ENCODE measurements around the gene OPTC. TPM values are rescaled to one million over a fixed set of nuclear protein-coding genes. Genes with fewer than 3 reads are reported as not detected.

OPTC gene
- total RNA-seq, 1 experiment from 2014 or later, result not detected

DNA sequence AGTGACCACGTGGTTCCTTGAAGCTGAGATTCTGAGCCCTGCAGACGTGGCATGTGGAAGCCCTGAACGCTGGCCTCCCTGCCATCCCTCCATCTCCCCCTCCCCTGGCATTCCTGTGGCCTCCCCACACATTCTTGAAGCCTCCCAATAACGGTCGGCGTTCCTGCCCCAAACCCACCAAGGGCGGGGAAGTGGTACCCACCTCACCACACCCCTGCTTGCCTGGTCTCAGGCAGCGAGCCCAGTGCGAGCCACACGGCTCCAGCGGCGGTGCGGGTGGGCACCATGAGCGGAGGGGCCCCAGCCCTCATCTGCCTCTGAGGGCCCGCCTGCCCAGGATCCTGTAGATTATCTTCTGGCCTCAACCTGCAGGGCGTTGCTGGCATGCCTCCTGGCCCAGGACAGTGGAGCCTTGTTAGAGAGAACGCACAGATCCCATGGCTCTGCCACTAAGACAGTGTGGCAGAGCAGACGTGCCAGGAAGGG lies 38.9 kb upstream of the OPTC start:
- DNase-seq (ENCODE audit: low read depth, low spot score) (no peak), ATAC-seq (no peak)
- Histone ChIP-seq H3K9me2 (ENCODE audit: insufficient read depth) (no peaks in the 10 kb centered on the region), H3K9me3 (ENCODE audit: control insufficient read depth in 1 of 2, insufficient read depth in 1 of 2, low read depth in 1 of 2, low read length in 2 of 2) (no peaks in the 10 kb centered on the region), H3K4me1 (ENCODE audit: control insufficient read depth in 1 of 2, insufficient read depth in 2 of 2, low read length in 2 of 2) (no peaks in the 10 kb centered on the region), H3K36me3 (ENCODE audit: control insufficient read depth in 1 of 2, insufficient read depth in 2 of 2, low read length in 2 of 2) (no peaks in the 10 kb centered on the region), H4K20me1 (ENCODE audit: insufficient read depth) (no peaks in the 10 kb centered on the region), H3K4me3 (replicated peaks in 1 of 2; ENCODE audit: low read depth in 1 of 2, low read length in 2 of 2) (no peak overlapping the region), H3K27me3 (ENCODE audit: insufficient read depth, low read length) (peaks cover 22% of the 10 kb centered on the region; the same call in 1 of the 2 replicates), H2AFZ (ENCODE audit: low read depth, low read length, poor library complexity, severe bottlenecking) (no peak overlapping the region), H3K9ac (ENCODE audit: low read length) (no peak overlapping the region), H3K4me2 (ENCODE audit: low read length) (no peak overlapping the region), H3K27ac (ENCODE audit: low read depth, low read length) (no peak overlapping the region), H3K79me2 (ENCODE audit: insufficient read depth, low read length) (no peaks in the 10 kb centered on the region)
- TF ChIP-seq, protein P1, sequence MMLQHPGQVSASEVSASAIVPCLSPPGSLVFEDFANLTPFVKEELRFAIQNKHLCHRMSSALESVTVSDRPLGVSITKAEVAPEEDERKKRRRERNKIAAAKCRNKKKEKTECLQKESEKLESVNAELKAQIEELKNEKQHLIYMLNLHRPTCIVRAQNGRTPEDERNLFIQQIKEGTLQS (IDR thresholded peaks at IDR 0.05), result no peak
- TF ChIP-seq TCF7L2 (IDR thresholded peaks at IDR 0.05; ENCODE audit: borderline replicate concordance, extremely low read depth, insufficient read depth, insufficient read length) (no peak), EGR1 (IDR thresholded peaks at IDR 0.05; ENCODE audit: low read depth) (no peak), SP1 (IDR thresholded peaks at IDR 0.05; ENCODE audit: low read depth) (no peak), JUND (IDR thresholded peaks at IDR 0.05) (no peak), EZH2 (IDR thresholded peaks at IDR 0.05) (no peak), ZNF274 (IDR thresholded peaks at IDR 0.05; ENCODE audit: low read depth, low read length) (no peak), POLR2AphosphoS5 (IDR thresholded peaks at IDR 0.05; ENCODE audit: low read depth, low read length) (no peak), SRF (IDR thresholded peaks at IDR 0.05; ENCODE audit: low read depth) (no peak)
- TF ChIP-seq, protein P2, sequence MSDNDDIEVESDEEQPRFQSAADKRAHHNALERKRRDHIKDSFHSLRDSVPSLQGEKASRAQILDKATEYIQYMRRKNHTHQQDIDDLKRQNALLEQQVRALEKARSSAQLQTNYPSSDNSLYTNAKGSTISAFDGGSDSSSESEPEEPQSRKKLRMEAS (IDR thresholded peaks at IDR 0.05), result no peak
- intact Hi-C loops (cut with micrococcal nuclease), result no loop called here
- no TSS peak for BruUV-seq (replicated peaks)
- ChIA-PET CTCF (no interaction called here), RAD21 (ENCODE audit: low non-redundant PET in 1 of 2, low total read pairs in 2 of 2, uncharacterized antibody in 2 of 2, unreplicated experiment in 2 of 2) (no interaction called here), POLR2A (no interaction called here)

DNA sequence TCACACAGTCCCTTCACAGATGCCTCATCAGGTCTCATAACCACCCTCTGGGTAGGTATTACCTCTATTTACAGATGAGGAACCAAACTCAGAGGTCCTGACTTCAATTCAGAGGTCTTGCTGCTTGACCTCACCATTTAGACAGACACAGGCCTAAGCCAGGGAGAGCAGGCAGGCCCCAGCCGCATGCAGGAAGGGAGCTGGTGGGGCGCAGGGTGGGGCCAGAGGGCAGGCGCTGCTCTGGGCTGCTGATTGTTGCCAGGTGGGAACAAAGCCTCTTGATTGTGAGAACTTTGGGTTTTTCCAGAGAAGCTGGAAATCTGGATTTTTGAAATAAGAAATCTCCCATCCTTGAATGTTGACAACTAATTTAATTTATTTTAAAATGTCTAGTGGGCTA lies 38.2 kb upstream of the OPTC start:
- H2AFZ ChIP-seq (ENCODE audit: low read depth, low read length, poor library complexity, severe bottlenecking), result no peak overlapping the region
- no peaks in the 10 kb centered on the region for H4K20me1 ChIP-seq (ENCODE audit: insufficient read depth)
- no peaks in the 10 kb centered on the region for H3K9me3 ChIP-seq (ENCODE audit: control insufficient read depth in 1 of 2, insufficient read depth in 1 of 2, low read depth in 1 of 2, low read length in 2 of 2)
- intact Hi-C loops (cut with micrococcal nuclease), result no loop called here
- ChIA-PET CTCF (no interaction called here), POLR2A (no interaction called here), RAD21 (ENCODE audit: low non-redundant PET in 1 of 2, low total read pairs in 2 of 2, uncharacterized antibody in 2 of 2, unreplicated experiment in 2 of 2) (no interaction called here)
- H3K4me1 ChIP-seq (ENCODE audit: control insufficient read depth in 1 of 2, insufficient read depth in 2 of 2, low read length in 2 of 2), result no peaks in the 10 kb centered on the region
- BruUV-seq (replicated peaks), result no TSS peak
- H3K9ac ChIP-seq (ENCODE audit: low read length), result no peak overlapping the region
- H3K27ac ChIP-seq (ENCODE audit: low read depth, low read length), result no peak overlapping the region
- no peak overlapping the region for H3K4me2 ChIP-seq (ENCODE audit: low read length)
- no peaks in the 10 kb centered on the region for H3K79me2 ChIP-seq (ENCODE audit: insufficient read depth, low read length)
- DNase-seq (ENCODE audit: low read depth, low spot score) (no peak), ATAC-seq (no peak)
- no peak overlapping the region for H3K4me3 ChIP-seq (replicated peaks in 1 of 2; ENCODE audit: low read depth in 1 of 2, low read length in 2 of 2)
- peaks cover 17% of the 10 kb centered on the region; the same call in 1 of the 2 replicates for H3K27me3 ChIP-seq (ENCODE audit: insufficient read depth, low read length)
- no peaks in the 10 kb centered on the region for H3K36me3 ChIP-seq (ENCODE audit: control insufficient read depth in 1 of 2, insufficient read depth in 2 of 2, low read length in 2 of 2)
- no peaks in the 10 kb centered on the region for H3K9me2 ChIP-seq (ENCODE audit: insufficient read depth)
- TF ChIP-seq, protein P3, sequence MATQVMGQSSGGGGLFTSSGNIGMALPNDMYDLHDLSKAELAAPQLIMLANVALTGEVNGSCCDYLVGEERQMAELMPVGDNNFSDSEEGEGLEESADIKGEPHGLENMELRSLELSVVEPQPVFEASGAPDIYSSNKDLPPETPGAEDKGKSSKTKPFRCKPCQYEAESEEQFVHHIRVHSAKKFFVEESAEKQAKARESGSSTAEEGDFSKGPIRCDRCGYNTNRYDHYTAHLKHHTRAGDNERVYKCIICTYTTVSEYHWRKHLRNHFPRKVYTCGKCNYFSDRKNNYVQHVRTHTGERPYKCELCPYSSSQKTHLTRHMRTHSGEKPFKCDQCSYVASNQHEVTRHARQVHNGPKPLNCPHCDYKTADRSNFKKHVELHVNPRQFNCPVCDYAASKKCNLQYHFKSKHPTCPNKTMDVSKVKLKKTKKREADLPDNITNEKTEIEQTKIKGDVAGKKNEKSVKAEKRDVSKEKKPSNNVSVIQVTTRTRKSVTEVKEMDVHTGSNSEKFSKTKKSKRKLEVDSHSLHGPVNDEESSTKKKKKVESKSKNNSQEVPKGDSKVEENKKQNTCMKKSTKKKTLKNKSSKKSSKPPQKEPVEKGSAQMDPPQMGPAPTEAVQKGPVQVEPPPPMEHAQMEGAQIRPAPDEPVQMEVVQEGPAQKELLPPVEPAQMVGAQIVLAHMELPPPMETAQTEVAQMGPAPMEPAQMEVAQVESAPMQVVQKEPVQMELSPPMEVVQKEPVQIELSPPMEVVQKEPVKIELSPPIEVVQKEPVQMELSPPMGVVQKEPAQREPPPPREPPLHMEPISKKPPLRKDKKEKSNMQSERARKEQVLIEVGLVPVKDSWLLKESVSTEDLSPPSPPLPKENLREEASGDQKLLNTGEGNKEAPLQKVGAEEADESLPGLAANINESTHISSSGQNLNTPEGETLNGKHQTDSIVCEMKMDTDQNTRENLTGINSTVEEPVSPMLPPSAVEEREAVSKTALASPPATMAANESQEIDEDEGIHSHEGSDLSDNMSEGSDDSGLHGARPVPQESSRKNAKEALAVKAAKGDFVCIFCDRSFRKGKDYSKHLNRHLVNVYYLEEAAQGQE (IDR thresholded peaks at IDR 0.05; ENCODE audit: low read depth), result no peak
- TF ChIP-seq ZNF274 (IDR thresholded peaks at IDR 0.05; ENCODE audit: low read depth, low read length) (no peak), SIN3A (IDR thresholded peaks at IDR 0.05; ENCODE audit: low read depth) (no peak), ZFX (IDR thresholded peaks at IDR 0.05) (no peak), ELF1 (IDR thresholded peaks at IDR 0.05; ENCODE audit: borderline replicate concordance, low read depth) (no peak), CEBPB (IDR thresholded peaks at IDR 0.05; ENCODE audit: low read depth) (no peak), JUND (IDR thresholded peaks at IDR 0.05) (no peak), POLR2AphosphoS5 (IDR thresholded peaks at IDR 0.05; ENCODE audit: low read depth, low read length) (no peak), EGR1 (IDR thresholded peaks at IDR 0.05; ENCODE audit: low read depth) (no peak)
- TF ChIP-seq, protein P4, sequence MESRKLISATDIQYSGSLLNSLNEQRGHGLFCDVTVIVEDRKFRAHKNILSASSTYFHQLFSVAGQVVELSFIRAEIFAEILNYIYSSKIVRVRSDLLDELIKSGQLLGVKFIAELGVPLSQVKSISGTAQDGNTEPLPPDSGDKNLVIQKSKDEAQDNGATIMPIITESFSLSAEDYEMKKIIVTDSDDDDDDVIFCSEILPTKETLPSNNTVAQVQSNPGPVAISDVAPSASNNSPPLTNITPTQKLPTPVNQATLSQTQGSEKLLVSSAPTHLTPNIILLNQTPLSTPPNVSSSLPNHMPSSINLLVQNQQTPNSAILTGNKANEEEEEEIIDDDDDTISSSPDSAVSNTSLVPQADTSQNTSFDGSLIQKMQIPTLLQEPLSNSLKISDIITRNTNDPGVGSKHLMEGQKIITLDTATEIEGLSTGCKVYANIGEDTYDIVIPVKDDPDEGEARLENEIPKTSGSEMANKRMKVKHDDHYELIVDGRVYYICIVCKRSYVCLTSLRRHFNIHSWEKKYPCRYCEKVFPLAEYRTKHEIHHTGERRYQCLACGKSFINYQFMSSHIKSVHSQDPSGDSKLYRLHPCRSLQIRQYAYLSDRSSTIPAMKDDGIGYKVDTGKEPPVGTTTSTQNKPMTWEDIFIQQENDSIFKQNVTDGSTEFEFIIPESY (IDR thresholded peaks at IDR 0.05; ENCODE audit: extremely low read depth, insufficient replicate concordance, low read length), result no peak
